GM18867 (cell line): ENCODE measurements around the gene EPB41L1.

ENCODE experiments used
- ATAC-seq: cut with Tn5 transposase; IDR thresholded peaks from one replicate; pipeline ENCODE4 v1.9.1; 2021; ENCODE audit warnings: mild to moderate bottlenecking, moderate library complexity; ENCODE audit not compliant: unreplicated experiment

The EPB41L1 gene

GRCh38 chr20:36154700-36155628 is at the start of gene EPB41L1:
Gene EPB41L1 (plus strand): TSS chr20:36154740. CDS start chr20:36173778, 19,038 bp downstream.
- ATAC-seq = no peak

GRCh38 chr20:36104856-36105255 is 49.7 kb upstream of the EPB41L1 start:
- no peak for ATAC-seq

- no peak for ATAC-seq
Observed at GRCh38 chr20:36105711-36106226, 48.8 kb upstream of the EPB41L1 start.

- no peak for ATAC-seq
Observed at GRCh38 chr20:36106606-36107005, 47.9 kb upstream of the EPB41L1 start.

GRCh38 chr20:36107881-36108280 is 46.7 kb upstream of the EPB41L1 start:
- ATAC-seq = no peak

- no peak for ATAC-seq
Observed at GRCh38 chr20:36109251-36109947, 45.1 kb upstream of the EPB41L1 start.

GRCh38 chr20:36110994-36111393 is 43.5 kb upstream of the EPB41L1 start:
- no peak for ATAC-seq

- no peak for ATAC-seq
Observed at GRCh38 chr20:36112112-36112511, 42.4 kb upstream of the EPB41L1 start.

- ATAC-seq = no peak
Observed at GRCh38 chr20:36113036-36113435, 41.5 kb upstream of the EPB41L1 start.

- no peak for ATAC-seq
Observed at GRCh38 chr20:36113566-36114250, 40.8 kb upstream of the EPB41L1 start.

- ATAC-seq = no peak
Observed at GRCh38 chr20:36114707-36115106, 39.8 kb upstream of the EPB41L1 start.

GRCh38 chr20:36115925-36116324 is 38.6 kb upstream of the EPB41L1 start:
- ATAC-seq = no peak

GRCh38 chr20:36116807-36117441 is 37.6 kb upstream of the EPB41L1 start:
- no peak for ATAC-seq

GRCh38 chr20:36117638-36118037 is 36.9 kb upstream of the EPB41L1 start:
- ATAC-seq = no peak

GRCh38 chr20:36118371-36118770 is 36.2 kb upstream of the EPB41L1 start:
- ATAC-seq = no peak

- no peak for ATAC-seq
Observed at GRCh38 chr20:36119537-36119936, 35.0 kb upstream of the EPB41L1 start.

GRCh38 chr20:36120241-36120640 is 34.3 kb upstream of the EPB41L1 start:
- ATAC-seq = no peak

- no peak for ATAC-seq
Observed at GRCh38 chr20:36120991-36121390, 33.5 kb upstream of the EPB41L1 start.

GRCh38 chr20:36121981-36122930 is 32.3 kb upstream of the EPB41L1 start:
- no peak for ATAC-seq

- no peak for ATAC-seq
Observed at GRCh38 chr20:36122931-36123288, 31.6 kb upstream of the EPB41L1 start.
